K562 (cell line): ENCODE measurements around the gene ERP44. TPM values are rescaled to one million over a fixed set of nuclear protein-coding genes. Genes with fewer than 3 reads are reported as not detected.
A peak's percentile ranks its signal among the peaks of the same experiment; 100 is the strongest.

Experiments used
- BCL6 ChIP-seq: fragments of 250-450 bp; sonication (Bioruptor Pico); IDR thresholded peaks from 2 replicates; pipeline ENCODE4 v1.4.0; 2020
- CBFA2T3 ChIP-seq: fragments of 450-650 bp; IDR thresholded peaks from 2 replicates; pipeline ENCODE4 v1.6.1; 2017
- DACH1 ChIP-seq: fragments of 450-650 bp; IDR thresholded peaks from 2 replicates; pipeline ENCODE4 v1.6.1; 2018; ENCODE audit not compliant: partially characterized antibody
- DIDO1 ChIP-seq: fragments of 450-650 bp; IDR thresholded peaks from 2 replicates; pipeline ENCODE4 v1.6.1; 2016; ENCODE audit warnings: low read depth, missing biosample characterization, missing genetic modification characterization
- ERF ChIP-seq: fragments of 450-650 bp; formaldehyde crosslinking; IDR thresholded peaks from 2 replicates; pipeline ENCODE4 v1.4.0; 2020; ENCODE audit warnings: mild to moderate bottlenecking, mixed read lengths
- FOSL1 ChIP-seq: fragments of 200-800 bp; sonication (Bioruptor generic); conservative IDR thresholded peaks from 2 replicates; pipeline ENCODE4 v1.6.1; 2016; ENCODE audit warnings: missing genetic modification characterization, missing compliant biosample characterization
- FOXP4 ChIP-seq: sonication (generic); formaldehyde crosslinking; IDR thresholded peaks from 2 replicates; pipeline ENCODE4 v1.8.0; 2022; ENCODE audit warnings: mild to moderate bottlenecking, missing genetic modification reagents, borderline replicate concordance
- GTF2A2 ChIP-seq: IDR thresholded peaks from 2 replicates; pipeline ENCODE4 v1.6.1; 2016; ENCODE audit warnings: mild to moderate bottlenecking, missing genetic modification characterization, missing compliant biosample characterization
- HMBOX1 ChIP-seq: sonication (generic); IDR thresholded peaks from 2 replicates; pipeline ENCODE4 v1.6.1; 2016
- HNRNPLL ChIP-seq: fragments of 200-400 bp; formaldehyde crosslinking; IDR thresholded peaks from 2 replicates; pipeline ENCODE4 v1.6.1; 2017; ENCODE audit warnings: low read length, low read depth, mild to moderate bottlenecking; ENCODE audit not compliant: poor library complexity, severe bottlenecking
- HOXB6 ChIP-seq: fragments of 250-450 bp; sonication (Bioruptor Pico); IDR thresholded peaks from 2 replicates; pipeline ENCODE4 v1.5.1; 2022; ENCODE audit warnings: mild to moderate bottlenecking, borderline replicate concordance
- MTA2 ChIP-seq: fragments of 450-650 bp; IDR thresholded peaks from 2 replicates; pipeline ENCODE4 v1.6.1; 2016; ENCODE audit warnings: low read depth
- NFE2L1 ChIP-seq: fragments of 450-650 bp; IDR thresholded peaks from 2 replicates; pipeline ENCODE4 v1.6.1; 2016; ENCODE audit warnings: missing genetic modification characterization, low read depth, mild to moderate bottlenecking, missing compliant biosample characterization, moderate library complexity, borderline replicate concordance
- RNF219 ChIP-seq: fragments of 250-450 bp; sonication (Bioruptor Pico); IDR thresholded peaks from 2 replicates; pipeline ENCODE4 v1.5.0; 2022; ENCODE audit warnings: mild to moderate bottlenecking
- SAP30 ChIP-seq: fragments of 200-600 bp; sonication (generic); IDR thresholded peaks from 2 replicates; pipeline ENCODE4 v1.6.1; 2012; ENCODE audit warnings: borderline replicate concordance, low read depth, mild to moderate bottlenecking, moderate library complexity, low read length, control low read depth, inconsistent platforms; ENCODE audit not compliant: insufficient read depth, poor library complexity, severe bottlenecking
- SPI1 ChIP-seq: IDR thresholded peaks from 2 replicates; pipeline ENCODE4 v1.6.1; 2011; ENCODE audit warnings: low read depth, low read length, control low read depth, borderline replicate concordance
- THAP7 ChIP-seq: fragments of 250-450 bp; sonication (Bioruptor Pico); IDR thresholded peaks from 2 replicates; pipeline ENCODE4 v1.5.0; 2021
- ZNF24 ChIP-seq: fragments of 450-650 bp; IDR thresholded peaks from 2 replicates; pipeline ENCODE4 v1.6.1; 2016
- ZNF274 ChIP-seq: IDR thresholded peaks from 2 replicates; pipeline ENCODE4 v1.6.1; 2011; ENCODE audit warnings: low read depth, mild to moderate bottlenecking, low read length, moderate library complexity, borderline replicate concordance
- polyA plus RNA-seq, 8 experiments: library from polyadenylated mRNA; depleted of rRNA in 4 of 8; stranded (reverse) in 5 of 8; unstranded in 3 of 8; fragments of >200 nt; fragmentation: Nextera tagmentation in 2 of 8; fragmentation: Illumina TruSeq in 1 of 8; extraction: Ambion mirVana in 2 of 8; extraction: Trizol in 1 of 8; gene quantifications; 2 replicates each; pipeline versions ENCODE4 v1.2.1 to v1.2.3, GENCODE V29; 2011 to 2014; ENCODE audit warnings: inconsistent platforms in 1 of 8, missing spikeins in 1 of 8
- total RNA-seq, 7 experiments: library from RNA; depleted of rRNA in 6 of 7; stranded (reverse); fragments of >200 nt in 6 of 7; fragmentation: Illumina TruSeq in 2 of 7; extraction: Trizol in 2 of 7; gene quantifications; 2 replicates each; pipeline versions ENCODE4 v1.2.1 to v1.2.3, GENCODE V29; 2011 to 2021; ENCODE audit warnings: low replicate concordance in 1 of 7

ERP44 gene
- total and polyA plus RNA-seq, 9 of the 15 experiments (the other 6 are each of a cell fraction or from before 2014, with no cell fraction given) = 9.2 to 23.4 (median 13.6) TPM

- TF ChIP-seq GTF2A2 (peak; percentile 64; the same call in 1 of the 2 replicates), HOXB6 (CRISPR knock-in tag) (no peak), HMBOX1 (no peak), CBFA2T3 (peak; percentile 20; the same call in 1 of the 2 replicates), ZNF274 (no peak), ERF (CRISPR knock-in tag) (0 out of 2 replicates have a peak, but pooled peaks have one; percentile 31), THAP7 (no peak), MTA2 (no peak), DIDO1 (tag) (no peak), FOSL1 (tag) (0 out of 2 replicates have a peak, but pooled peaks have one; percentile 22), NFE2L1 (tag) (peak; percentile 71), SPI1 (no peak), ZNF24 (no peak), BCL6 (CRISPR knock-in tag) (0 out of 2 replicates have a peak, but pooled peaks have one; percentile 28), DACH1 (peak; percentile 8), RNF219 (CRISPR knock-in tag) (no peak), HNRNPLL (no peak), FOXP4 (CRISPR knock-in tag) (no peak), SAP30 (no peak)
These were observed 64.8 kb downstream of the ERP44 start (continued) for GRCh38 chr9:100033877-100034551.
